GM18511 (cell line): ENCODE data around the gene CEP192.
"Not testable (repeated sequence)": the region's sequence is repeated elsewhere in the genome, so short reads cannot be mapped to it uniquely, and the experiment has no call there.

Experiments used
- ATAC-seq: cut with Tn5 transposase; IDR thresholded peaks from one replicate; pipeline ENCODE4 v1.9.1; 2021; ENCODE audit warnings: mild to moderate bottlenecking, moderate library complexity; ENCODE audit not compliant: unreplicated experiment

Gene CEP192

GRCh38 chr18:12991821-12992179, 638 bp downstream of the CEP192 start:
- no peak for ATAC-seq

GRCh38 chr18:12993439-12993838, 2.3 kb downstream of the CEP192 start:
- ATAC-seq, result no peak

DNA sequence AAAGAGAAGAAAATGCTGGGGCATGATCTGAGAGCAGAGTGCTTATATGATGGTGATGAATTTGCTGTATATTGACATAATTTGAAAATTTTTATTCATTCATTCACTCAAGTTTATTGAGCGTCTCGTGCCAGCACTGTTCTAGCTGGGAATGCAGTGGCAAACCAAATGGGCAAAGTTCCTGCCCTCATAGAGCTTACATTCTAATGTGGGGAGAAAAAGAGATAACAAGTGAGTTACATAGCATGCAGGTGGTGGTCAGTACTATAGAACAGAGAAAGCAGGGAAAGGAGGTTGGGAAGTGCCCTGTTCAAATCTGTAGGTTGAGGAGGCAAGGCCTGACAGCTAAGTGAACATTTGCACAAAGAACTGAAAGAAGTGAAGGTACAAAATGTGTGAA, 4.3 kb downstream of the CEP192 start:
- no peak for ATAC-seq

GRCh38 chr18:12995952-12996477, 4.9 kb downstream of the CEP192 start:
- ATAC-seq, result no peak

DNA sequence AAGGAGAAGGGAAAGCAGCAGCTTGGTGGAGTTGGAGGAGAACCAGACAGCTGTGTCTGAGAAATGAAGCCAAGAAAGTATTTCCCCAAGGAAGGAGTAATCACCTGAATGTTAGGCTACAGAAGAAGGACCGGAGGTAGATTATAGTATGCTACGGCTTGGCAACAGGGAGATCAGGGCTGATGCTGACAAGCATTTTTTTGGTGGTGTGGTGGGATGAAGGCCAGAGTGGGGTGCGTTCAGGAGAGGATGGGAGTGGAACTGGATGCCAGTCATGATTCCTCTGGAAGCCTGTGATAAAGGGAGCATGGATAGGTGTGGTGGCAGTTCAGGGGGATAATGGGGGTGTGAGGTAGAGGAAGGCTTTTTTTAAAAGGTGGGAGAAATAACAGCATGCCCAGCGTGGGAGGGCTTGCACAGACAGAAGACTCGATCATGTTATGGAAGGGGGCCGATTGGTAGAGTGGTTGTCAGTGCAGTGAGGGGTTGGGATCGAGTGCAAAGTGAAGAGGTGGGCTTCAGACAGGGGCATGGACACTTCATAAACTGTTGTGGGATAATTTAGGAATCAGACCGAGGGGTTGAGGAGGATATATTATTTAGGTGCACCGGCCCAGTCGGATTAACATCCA, 5.6 kb downstream of the CEP192 start:
- ATAC-seq, result no peak

GRCh38 chr18:12997330-12997729, 6.2 kb downstream of the CEP192 start:
- ATAC-seq, result not testable (repeated sequence)

GRCh38 chr18:12998332-12999060, 7.3 kb downstream of the CEP192 start:
- ATAC-seq, result peak; percentile 67

- ATAC-seq, result no peak
Observed at GRCh38 chr18:13003466-13003896, 12.3 kb downstream of the CEP192 start.

GRCh38 chr18:13004396-13004795, 13.2 kb downstream of the CEP192 start:
- ATAC-seq, result no peak

- no peak for ATAC-seq
Observed at GRCh38 chr18:13005289-13005688, 14.1 kb downstream of the CEP192 start.

GRCh38 chr18:13006531-13007247, 15.5 kb downstream of the CEP192 start:
- ATAC-seq, result no peak

GRCh38 chr18:13007248-13007560, 16.0 kb downstream of the CEP192 start:
- no peak for ATAC-seq

GRCh38 chr18:13011719-13012118, 20.6 kb downstream of the CEP192 start:
- ATAC-seq, result no peak

GRCh38 chr18:13014232-13014631, 23.1 kb downstream of the CEP192 start:
- ATAC-seq, result no peak

- ATAC-seq, result no peak
Observed at GRCh38 chr18:13014818-13015217, 23.7 kb downstream of the CEP192 start.

- no peak for ATAC-seq
Observed at GRCh38 chr18:13017247-13017875, 26.2 kb downstream of the CEP192 start.

- ATAC-seq, result no peak
Observed at GRCh38 chr18:13018374-13018773, 27.2 kb downstream of the CEP192 start.

GRCh38 chr18:13019301-13019700, 28.1 kb downstream of the CEP192 start:
- ATAC-seq, result no peak

- ATAC-seq, result no peak
Observed at GRCh38 chr18:13022644-13023043, 31.5 kb downstream of the CEP192 start.

DNA sequence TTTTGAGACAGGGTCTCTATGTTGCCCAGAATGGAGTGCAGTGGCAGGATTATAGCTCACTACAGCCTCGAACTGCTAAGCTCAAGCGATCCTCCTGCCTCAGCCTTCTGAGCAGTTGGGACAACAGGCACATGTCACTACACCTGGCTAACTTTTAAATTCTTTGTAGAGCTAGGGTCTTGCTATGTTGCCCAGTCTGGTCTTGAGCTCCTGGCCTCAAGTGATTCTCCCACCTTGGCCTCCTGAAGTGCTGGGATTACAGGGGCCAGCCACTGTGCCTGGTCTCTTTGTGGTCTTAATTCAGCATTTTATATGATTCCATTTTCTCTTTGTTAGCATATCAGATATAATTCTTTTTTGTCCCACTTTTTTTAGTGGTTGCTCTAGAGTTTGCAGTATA, 34.1 kb downstream of the CEP192 start:
- ATAC-seq, result no peak

DNA sequence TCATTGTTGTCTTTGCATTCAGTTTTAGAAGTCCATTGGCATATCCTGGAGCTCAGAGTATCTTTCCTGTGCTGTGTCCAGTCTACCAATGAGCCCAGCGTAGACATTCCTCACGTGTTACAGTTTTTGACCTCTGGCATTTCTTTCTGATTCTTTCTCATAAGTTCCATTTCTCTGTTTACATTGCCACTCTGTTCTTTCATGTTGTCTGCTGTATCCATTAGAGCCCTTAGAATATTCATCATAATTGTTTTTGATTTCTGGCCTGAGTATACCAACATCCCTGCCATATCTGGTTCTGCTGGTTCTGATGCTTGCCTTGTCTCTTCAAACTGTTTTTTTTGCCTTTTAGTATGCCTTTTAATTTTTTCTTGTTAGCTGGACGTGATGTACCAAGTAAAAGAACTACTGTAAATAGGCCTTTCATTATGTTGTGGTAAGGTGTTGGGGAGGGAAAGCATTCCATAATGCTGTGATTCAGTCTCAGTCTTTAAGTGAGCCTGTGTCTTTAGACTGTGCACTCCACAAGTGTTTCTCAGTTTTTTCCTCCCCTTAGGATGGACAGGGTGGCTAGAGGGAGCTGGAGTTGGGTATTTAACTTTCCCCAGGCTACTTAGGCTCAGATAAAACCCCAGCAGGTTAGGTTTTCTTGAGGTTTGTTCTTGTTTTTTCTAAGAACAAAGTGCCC, 35.6 kb downstream of the CEP192 start:
- no peak for ATAC-seq
